Activated T-cell treated with anti-CD3 and anti-CD28 coated beads for 4 hours (primary cell): ENCODE results near the gene PRDM16.

Source experiments
- DNase-seq: peaks from one replicate; pipeline ENCODE4 v3.0.0-alpha.2; 2020

Gene PRDM16

GRCh38 chr1:3409366-3410141 is 340.6 kb downstream of the PRDM16 start:
- no peak for DNase-seq

GRCh38 chr1:3410142-3410925 is 341.3 kb downstream of the PRDM16 start:
- DNase-seq, result no peak

- no peak for DNase-seq
These were observed 342.8 kb downstream of the PRDM16 start for GRCh38 chr1:3411806-3412205.

- DNase-seq, result no peak
These were observed 343.4 kb downstream of the PRDM16 start for GRCh38 chr1:3412376-3412775.

- no peak for DNase-seq
These were observed 345.1 kb downstream of the PRDM16 start for GRCh38 chr1:3413975-3414710.

GRCh38 chr1:3415260-3416090 is 346.5 kb downstream of the PRDM16 start:
- DNase-seq, result no peak

- DNase-seq, result no peak
These were observed 348.2 kb downstream of the PRDM16 start for GRCh38 chr1:3417082-3417739.

GRCh38 chr1:3417934-3418333 is 348.9 kb downstream of the PRDM16 start:
- DNase-seq, result no peak

- DNase-seq, result no peak
These were observed 349.6 kb downstream of the PRDM16 start for GRCh38 chr1:3418600-3418999.

- DNase-seq, result no peak
These were observed 350.6 kb downstream of the PRDM16 start for GRCh38 chr1:3419415-3420204.

GRCh38 chr1:3420218-3420951 is 351.4 kb downstream of the PRDM16 start:
- no peak for DNase-seq

- DNase-seq, result no peak
These were observed 353.6 kb downstream of the PRDM16 start for GRCh38 chr1:3422638-3423037.

GRCh38 chr1:3423245-3423829 is 354.3 kb downstream of the PRDM16 start:
- DNase-seq, result no peak

GRCh38 chr1:3423896-3424611 is 355.1 kb downstream of the PRDM16 start:
- DNase-seq, result no peak

GRCh38 chr1:3425486-3426215 is 356.6 kb downstream of the PRDM16 start:
- DNase-seq, result no peak

- no peak for DNase-seq
These were observed 358.0 kb downstream of the PRDM16 start for GRCh38 chr1:3426956-3427535.

GRCh38 chr1:3427711-3428704 is 359.0 kb downstream of the PRDM16 start:
- DNase-seq, result no peak
